Thyroid gland (tissue), 4 donors: Measurements from ENCODE around the gene CRTC3.

ENCODE experiments used
- CTCF ChIP-seq, 6 experiments: fragments of 200-600 bp in 3 of 6; fragments of 450-650 bp in 3 of 6; sonication (generic) in 3 of 6; IDR thresholded peaks; one replicate each; pipeline ENCODE4 v1.5.1; 2016 to 2019; ENCODE audit warnings: antibody characterized with exemption in 6 of 6, mild to moderate bottlenecking in 2 of 6, inconsistent platforms in 1 of 6, moderate library complexity in 1 of 6
- POLR2A ChIP-seq, 2 donors: fragments of 450-650 bp; IDR thresholded peaks; one replicate each; pipeline ENCODE4 v1.6.1; 2017; ENCODE audit warnings: antibody characterized with exemption in 2 of 2, mild to moderate bottlenecking in 2 of 2, moderate library complexity in 1 of 2

GRCh38 chr15:90512276-90512675 is 17.4 kb upstream of the CRTC3 start:
- TF ChIP-seq CTCF (IDR thresholded peaks at IDR 0.05) (no peak), POLR2A (IDR thresholded peaks at IDR 0.05) (no peak)
